Spleen (tissue), 11 donors: Measurements from ENCODE around the gene NLK. TPM values are rescaled to one million over a fixed set of nuclear protein-coding genes. Genes with fewer than 3 reads are reported as not detected.

Experiments
- DNase-seq: peaks from one replicate; pipeline ENCODE4 v3.0.0-alpha.2; 2020
- H3K27ac ChIP-seq, 8 donors: fragments of 200-600 bp; sonication (generic) in 7 of 8; 1 replicate in 4 of 8; 2 replicates in 4 of 8; pipeline versions ENCODE4 v1.5.0 to v1.8.0; 2016 to 2021; ENCODE audit warnings: inconsistent platforms in 4 of 8, mild to moderate bottlenecking in 4 of 8, moderate library complexity in 1 of 8
- H3K27me3 ChIP-seq, 7 donors: fragments of 200-600 bp; sonication (generic) in 6 of 7; replicated peaks in 1 of 7; 1 replicate in 4 of 7; 2 replicates in 3 of 7; pipeline versions ENCODE4 v1.5.0 to v1.8.0; 2016 to 2021; ENCODE audit warnings: inconsistent platforms in 3 of 7, mild to moderate bottlenecking in 1 of 7
- H3K36me3 ChIP-seq, 6 donors: fragments of 200-600 bp; sonication (generic) in 5 of 6; 1 replicate in 4 of 6; 2 replicates in 2 of 6; pipeline versions ENCODE4 v1.5.0 to v1.8.0; 2016 to 2021; ENCODE audit warnings: inconsistent platforms in 2 of 6
- H3K4me1 ChIP-seq, 6 donors: fragments of 200-600 bp; sonication (generic) in 5 of 6; 1 replicate in 3 of 6; 2 replicates in 3 of 6; pipeline versions ENCODE4 v1.5.0 to v1.8.0; 2016 to 2021; ENCODE audit warnings: inconsistent platforms in 3 of 6
- H3K4me3 ChIP-seq, 8 donors: fragments of 200-600 bp; sonication (generic) in 7 of 8; 1 replicate in 4 of 8; 2 replicates in 4 of 8; pipeline versions ENCODE4 v1.5.0 to v1.8.0; 2016 to 2021; ENCODE audit warnings: inconsistent platforms in 4 of 8, mild to moderate bottlenecking in 4 of 8, moderate library complexity in 2 of 8
- H3K9me3 ChIP-seq, 8 donors: fragments of 200-600 bp; sonication (generic) in 7 of 8; 1 replicate in 4 of 8; 2 replicates in 4 of 8; pipeline versions ENCODE4 v1.5.0 to v1.8.0; 2016 to 2021; ENCODE audit warnings: inconsistent platforms in 4 of 8
- CTCF ChIP-seq, 11 experiments: fragments of 200-600 bp in 7 of 11; fragments of 450-650 bp in 4 of 11; sonication (generic) in 4 of 11; IDR thresholded peaks in 8 of 11; conservative IDR thresholded peaks in 3 of 11; 1 replicate in 7 of 11; 2 replicates in 4 of 11; pipeline versions ENCODE4 v1.4.0 to v1.8.0; 2016 to 2021; ENCODE audit warnings: antibody characterized with exemption in 11 of 11, inconsistent platforms in 4 of 11, mild to moderate bottlenecking in 1 of 11
- POLR2A ChIP-seq, 3 donors: fragments of 450-650 bp; IDR thresholded peaks; one replicate each; pipeline ENCODE4 v1.5.1; 2017; ENCODE audit warnings: antibody characterized with exemption in 3 of 3, mild to moderate bottlenecking in 1 of 3
- POLR2AphosphoS5 ChIP-seq, 3 donors: sonication (generic); formaldehyde crosslinking; IDR thresholded peaks; one replicate each; pipeline ENCODE4 v1.5.1; 2017; ENCODE audit warnings: antibody characterized with exemption in 3 of 3
- WGBS, 5 donors: extraction: QIAGEN DNeasy Blood & Tissue Kit in 3 of 5; methylation state at CpG; one replicate each; pipeline versions ENCODE4 v1.1.5 to v1.1.7; 2013 to 2018; 5-methylcytosine and 5-hydroxymethylcytosine counted together
- intact Hi-C: fragments of 100-400 bp; cut with DNase I; formaldehyde crosslinking; loops from one replicate; pipeline ENCODE4 v1.15.0; 2023; ENCODE audit warnings: low total_unique reads
- polyA plus RNA-seq, 3 donors: library from polyadenylated mRNA; stranded (reverse); fragments of 200-250 nt; gene quantifications; one replicate each; pipeline ENCODE4 v1.2.1, GENCODE V29; 2013
- total RNA-seq, 7 donors: library from RNA; depleted of rRNA in 3 of 7; stranded (reverse); fragments of >200 nt in 3 of 7; fragmentation: NEBNext Ultra II Directional in 4 of 7; extraction: Animal tissue kit (Norgen Biotek cat#: 25700) in 4 of 7; gene quantifications; one replicate each; pipeline versions ENCODE4 v1.1.0 to v1.2.1, GENCODE V29; 2016 to 2021
- donor health status: healthy with polysubstance abuse.
- donor health status: DM: no; HTN: no; CAD: no; lungs with moderate emphysema.
- donor health status: DM: no; HTN: no; CAD: no.
- donor health status: Bipolar disorder and iron deficiency.
- donor health status: healthy.
- donor health status: DM: no; HTN: no; CAD: no.
- donor health status: DM: yes; HTN: yes; CAD: no.

Gene NLK
- total and polyA plus RNA-seq, 10 donors = 12.6 to 49.4 (median 34.3) TPM

- WGBS, 5 donors = 93 to 100% (median 96%) methylated on average over 1 of the region's 1 CpG
Observed at GRCh38 chr17:28071179-28071578, 28.7 kb downstream of the NLK start.

GRCh38 chr17:28071891-28072606 lies 29.6 kb downstream of the NLK start:
- Histone ChIP-seq H3K27ac (peak overlapping the region in 4 of 8 donors; percentile 14 to 62 (median 30)), H3K9me3 (peaks cover 0 to 22% (median 17%) of the 10 kb centered on the region in 8 donors), H3K27me3 (no peaks in the 10 kb centered on the region), H3K4me1 (peaks cover 0 to 59% (median 25%) of the 10 kb centered on the region in 6 donors), H3K4me3 (no peak overlapping the region), H3K36me3 (peaks cover 0 to 15% (median 0%) of the 10 kb centered on the region in 6 donors)
- TF ChIP-seq POLR2A (IDR thresholded peaks at IDR 0.05) = no peak
- TF ChIP-seq CTCF (IDR thresholded peaks at IDR 0.05 in 8 of 11, conservative IDR thresholded peaks at IDR 0.05 in 3 of 11) = no peak
- TF ChIP-seq POLR2AphosphoS5 (IDR thresholded peaks at IDR 0.05) = no peak
- intact Hi-C loops = no loop called here
- 73 to 82% (median 81%) methylated on average over 6 of the region's 6 CpGs for WGBS, 5 donors
- DNase-seq = no peak

More at GRCh38 chr17:28071179-28071578, 28.7 kb downstream of the NLK start:
- Histone ChIP-seq H3K27ac (peak overlapping the region in 2 of 8 donors; percentile 41 to 62), H3K36me3 (peaks cover 0 to 15% (median 0%) of the 10 kb centered on the region in 6 donors), H3K9me3 (peaks cover 0 to 22% (median 17%) of the 10 kb centered on the region in 8 donors), H3K4me1 (peaks cover 0 to 56% (median 23%) of the 10 kb centered on the region in 6 donors), H3K27me3 (no peaks in the 10 kb centered on the region), H3K4me3 (no peak overlapping the region)
- intact Hi-C loops = no loop called here
- no peak for TF ChIP-seq POLR2AphosphoS5 (IDR thresholded peaks at IDR 0.05)
- TF ChIP-seq CTCF (IDR thresholded peaks at IDR 0.05 in 8 of 11, conservative IDR thresholded peaks at IDR 0.05 in 3 of 11) = no peak
- TF ChIP-seq POLR2A (IDR thresholded peaks at IDR 0.05) = no peak
- no peak for DNase-seq

GRCh38 chr17:28072936-28073533 lies 30.6 kb downstream of the NLK start:
- WGBS, 5 donors = 85 to 96% (median 90%) methylated on average over 2 of the region's 2 CpGs
- intact Hi-C loops = no loop called here
- DNase-seq = no peak

More at GRCh38 chr17:28072936-28073533, 30.6 kb downstream of the NLK start:
- Histone ChIP-seq H3K4me3 (no peak overlapping the region), H3K27ac (no peak overlapping the region), H3K36me3 (peaks cover 0 to 15% (median 0%) of the 10 kb centered on the region in 6 donors), H3K9me3 (peaks cover 0 to 22% (median 17%) of the 10 kb centered on the region in 8 donors), H3K27me3 (no peaks in the 10 kb centered on the region), H3K4me1 (peaks cover 0 to 63% (median 25%) of the 10 kb centered on the region in 6 donors)
- no peak for TF ChIP-seq CTCF (IDR thresholded peaks at IDR 0.05 in 8 of 11, conservative IDR thresholded peaks at IDR 0.05 in 3 of 11)
- no peak for TF ChIP-seq POLR2A (IDR thresholded peaks at IDR 0.05)
- no peak for TF ChIP-seq POLR2AphosphoS5 (IDR thresholded peaks at IDR 0.05)
